ENCODE data around the gene CNR1. TPM values are rescaled to one million over a fixed set of nuclear protein-coding genes. Genes with fewer than 3 reads are reported as not detected.

Gene CNR1
- total and polyA plus RNA-seq, 2 of the 4 experiments (the other 2 are of a cell fraction) = not detected

DNA sequence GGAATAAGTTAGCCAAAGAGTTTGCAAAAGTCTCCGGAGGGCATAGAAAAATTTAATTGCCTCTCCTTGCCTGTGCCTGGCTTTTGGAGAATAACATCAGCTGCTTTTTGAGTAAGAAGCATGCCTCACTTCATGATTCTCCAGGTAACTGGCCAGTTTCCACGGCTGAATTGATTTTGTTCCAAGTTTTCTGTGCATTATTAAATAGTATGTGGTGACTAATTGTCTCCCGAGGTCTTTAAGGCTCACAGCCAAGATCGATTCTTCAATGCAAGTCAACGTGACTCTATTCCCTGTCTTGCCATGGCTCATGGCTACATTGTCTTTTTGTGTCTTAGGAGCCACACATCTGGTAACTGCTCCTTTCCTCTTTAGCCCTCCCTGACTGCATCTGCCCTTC is 54.2 kb downstream of the CNR1 start:
- no peak for DNase-seq
- Histone ChIP-seq H3K9me3 (ENCODE audit: control insufficient read depth, insufficient read depth, low read length) (no peaks in the 10 kb centered on the region), H3K14ac (replicated peaks; ENCODE audit: low read depth, low read length) (no peak overlapping the region), H3K4me2 (ENCODE audit: low read depth, low read length) (no peak overlapping the region), H2BK20ac (ENCODE audit: low read depth, low read length) (no peak overlapping the region), H2AFZ (replicated peaks; ENCODE audit: low read length, poor library complexity) (no peak overlapping the region), H3K27me3 (ENCODE audit: control insufficient read depth, insufficient read depth, low read length) (no peaks in the 10 kb centered on the region), H3K27ac (ENCODE audit: insufficient read depth, low read length) (no peak overlapping the region), H2BK15ac (ENCODE audit: low read depth, low read length) (no peak overlapping the region), H3K56ac (ENCODE audit: extremely low read depth, insufficient read depth, low read length) (no peak overlapping the region), H4K5ac (ENCODE audit: low read depth, low read length) (no peak overlapping the region), H3K9ac (ENCODE audit: low read depth, low read length) (no peak overlapping the region), H2AK5ac (ENCODE audit: low read depth, low read length) (no peak overlapping the region), H3K23ac (ENCODE audit: low read depth, low read length) (no peak overlapping the region), H4K91ac (ENCODE audit: insufficient read depth, low read depth, low read length) (no peak overlapping the region), H2BK5ac (ENCODE audit: low read depth, low read length, poor library complexity, severe bottlenecking) (no peak overlapping the region), H4K20me1 (ENCODE audit: insufficient read depth, low read length) (no peaks in the 10 kb centered on the region), H3K4me1 (ENCODE audit: control insufficient read depth, insufficient read depth, low read length) (no peaks in the 10 kb centered on the region), H3K4me3 (ENCODE audit: insufficient read depth, low read depth, low read length) (no peak overlapping the region), H3K4ac (ENCODE audit: low read depth, low read length) (no peak overlapping the region), H3K36me3 (ENCODE audit: control insufficient read depth, insufficient read depth, low read length) (no peaks in the 10 kb centered on the region), H3K18ac (ENCODE audit: low read depth, low read length) (no peak overlapping the region), H3K79me1 (ENCODE audit: low read depth in 1 of 2, low read length in 2 of 2) (no peaks in the 10 kb centered on the region), H2BK120ac (ENCODE audit: low read depth, low read length) (no peak overlapping the region), H4K8ac (ENCODE audit: low read depth in 2 of 2, low read length in 2 of 2) (no peak overlapping the region), H3K9me1 (ENCODE audit: insufficient read depth, low read length) (no peaks in the 10 kb centered on the region), H2AK9ac (replicated peaks; ENCODE audit: low read depth, low read length, poor library complexity) (no peak overlapping the region)
- no peak for ATAC-seq (ENCODE audit: low read depth)
- dilution Hi-C loops (cut with HindIII; ENCODE audit: low sequenced_read_pairs, unreplicated experiment) (no loop called here), in situ Hi-C loops (cut with MboI; ENCODE audit: low sequenced_read_pairs) (no loop called here), intact Hi-C loops (cut with micrococcal nuclease) (no loop called here)
- BruUV-seq (replicated peaks) = no TSS peak
- CTCF ChIA-PET = no interaction called here
- WGBS, 2 experiments (ENCODE audit: extremely low coverage in 2 of 2, insufficient read length in 1 of 2) = 10% methylated on average over 2 of the region's 5 CpGs; no CpG with 5 or more reads in 1 of the 2 experiments
- POLR2A ChIA-PET (ENCODE audit: unreplicated experiment) = no interaction called here
- no peak for TF ChIP-seq RFX5 (IDR thresholded peaks at IDR 0.05; ENCODE audit: low read depth, low read length)
- TF ChIP-seq, protein P1, sequence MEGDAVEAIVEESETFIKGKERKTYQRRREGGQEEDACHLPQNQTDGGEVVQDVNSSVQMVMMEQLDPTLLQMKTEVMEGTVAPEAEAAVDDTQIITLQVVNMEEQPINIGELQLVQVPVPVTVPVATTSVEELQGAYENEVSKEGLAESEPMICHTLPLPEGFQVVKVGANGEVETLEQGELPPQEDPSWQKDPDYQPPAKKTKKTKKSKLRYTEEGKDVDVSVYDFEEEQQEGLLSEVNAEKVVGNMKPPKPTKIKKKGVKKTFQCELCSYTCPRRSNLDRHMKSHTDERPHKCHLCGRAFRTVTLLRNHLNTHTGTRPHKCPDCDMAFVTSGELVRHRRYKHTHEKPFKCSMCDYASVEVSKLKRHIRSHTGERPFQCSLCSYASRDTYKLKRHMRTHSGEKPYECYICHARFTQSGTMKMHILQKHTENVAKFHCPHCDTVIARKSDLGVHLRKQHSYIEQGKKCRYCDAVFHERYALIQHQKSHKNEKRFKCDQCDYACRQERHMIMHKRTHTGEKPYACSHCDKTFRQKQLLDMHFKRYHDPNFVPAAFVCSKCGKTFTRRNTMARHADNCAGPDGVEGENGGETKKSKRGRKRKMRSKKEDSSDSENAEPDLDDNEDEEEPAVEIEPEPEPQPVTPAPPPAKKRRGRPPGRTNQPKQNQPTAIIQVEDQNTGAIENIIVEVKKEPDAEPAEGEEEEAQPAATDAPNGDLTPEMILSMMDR (conservative IDR thresholded peaks at IDR 0.05; ENCODE audit: low read depth, low read length) = no peak
- TF ChIP-seq, protein P2, sequence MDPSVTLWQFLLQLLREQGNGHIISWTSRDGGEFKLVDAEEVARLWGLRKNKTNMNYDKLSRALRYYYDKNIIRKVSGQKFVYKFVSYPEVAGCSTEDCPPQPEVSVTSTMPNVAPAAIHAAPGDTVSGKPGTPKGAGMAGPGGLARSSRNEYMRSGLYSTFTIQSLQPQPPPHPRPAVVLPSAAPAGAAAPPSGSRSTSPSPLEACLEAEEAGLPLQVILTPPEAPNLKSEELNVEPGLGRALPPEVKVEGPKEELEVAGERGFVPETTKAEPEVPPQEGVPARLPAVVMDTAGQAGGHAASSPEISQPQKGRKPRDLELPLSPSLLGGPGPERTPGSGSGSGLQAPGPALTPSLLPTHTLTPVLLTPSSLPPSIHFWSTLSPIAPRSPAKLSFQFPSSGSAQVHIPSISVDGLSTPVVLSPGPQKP (IDR thresholded peaks at IDR 0.05; ENCODE audit: borderline replicate concordance, low read depth, low read length) = no peak
- TF ChIP-seq CEBPB (IDR thresholded peaks at IDR 0.05; ENCODE audit: low read depth, low read length) = no peak
- TF ChIP-seq CHD1 (IDR thresholded peaks at IDR 0.05; ENCODE audit: low read depth, low read length) = no peak
- no peak for TF ChIP-seq RAD21 (IDR thresholded peaks at IDR 0.05; ENCODE audit: low read length)
- no peak for TF ChIP-seq SMC3 (IDR thresholded peaks at IDR 0.05; ENCODE audit: low read depth, low read length)
- TF ChIP-seq, protein P3, sequence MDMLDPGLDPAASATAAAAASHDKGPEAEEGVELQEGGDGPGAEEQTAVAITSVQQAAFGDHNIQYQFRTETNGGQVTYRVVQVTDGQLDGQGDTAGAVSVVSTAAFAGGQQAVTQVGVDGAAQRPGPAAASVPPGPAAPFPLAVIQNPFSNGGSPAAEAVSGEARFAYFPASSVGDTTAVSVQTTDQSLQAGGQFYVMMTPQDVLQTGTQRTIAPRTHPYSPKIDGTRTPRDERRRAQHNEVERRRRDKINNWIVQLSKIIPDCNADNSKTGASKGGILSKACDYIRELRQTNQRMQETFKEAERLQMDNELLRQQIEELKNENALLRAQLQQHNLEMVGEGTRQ (IDR thresholded peaks at IDR 0.05; ENCODE audit: low read depth, low read length) = no peak
- no peak for TF ChIP-seq FOS (IDR thresholded peaks at IDR 0.05; ENCODE audit: low read depth, low read length)
- TF ChIP-seq MXI1 (IDR thresholded peaks at IDR 0.05; ENCODE audit: borderline replicate concordance, low read depth, low read length) = no peak
- no peak for TF ChIP-seq RCOR1 (IDR thresholded peaks at IDR 0.05; ENCODE audit: insufficient replicate concordance, low read length)
